Measurements from ENCODE around the gene TM7SF2.

TM7SF2 gene

GRCh38 chr11:65159012-65159411 is 47.3 kb downstream of the TM7SF2 start:
- DNase-seq = no peak

GRCh38 chr11:65160643-65161042 is 49.0 kb downstream of the TM7SF2 start:
- DNase-seq = no peak

- DNase-seq = no peak
These were observed 52.0 kb downstream of the TM7SF2 start for GRCh38 chr11:65163684-65164083.

Data from inflammatory macrophage treated with lipopolysaccharide for 1 hour (primary cell).